ENCODE results near the gene GPRIN3.

Gene GPRIN3

DNA sequence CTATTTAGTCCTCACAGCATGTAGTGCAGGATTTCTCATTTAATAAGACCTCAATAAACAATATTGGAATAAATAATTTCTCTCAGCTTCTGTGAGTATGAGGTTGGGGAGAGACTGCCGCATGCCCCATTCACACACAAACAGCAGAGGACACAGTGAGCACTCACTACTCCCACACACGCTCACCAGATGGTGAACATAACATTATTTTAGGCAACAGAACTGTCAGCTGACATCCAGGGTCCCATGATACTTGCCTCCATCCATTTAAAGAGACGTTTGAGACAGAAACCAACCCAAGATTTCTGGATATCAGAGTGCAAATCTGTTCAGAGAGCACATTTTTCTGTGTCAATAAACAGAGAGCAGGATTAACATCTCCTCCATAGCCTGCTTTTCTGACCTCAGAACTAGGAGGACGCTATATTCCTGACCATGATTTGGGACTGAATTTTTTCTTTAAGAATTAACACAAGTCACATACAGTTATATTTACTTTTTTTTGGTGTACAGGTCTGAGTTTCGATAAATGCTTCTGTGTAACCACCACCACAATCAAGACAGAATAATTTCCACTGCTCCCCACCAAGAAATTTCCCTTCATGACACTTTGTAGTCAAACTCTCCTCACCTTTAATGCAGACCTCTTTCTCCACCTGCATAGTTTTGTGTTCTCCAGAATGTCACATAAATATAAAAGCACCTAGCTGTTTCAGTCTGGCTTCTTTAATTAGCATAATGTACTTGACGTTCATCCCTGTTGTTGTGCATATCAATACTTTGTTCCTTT is 16.7 kb downstream of the GPRIN3 start:
- H3K27ac ChIP-seq (ENCODE audit: low read length) = no peak overlapping the region
- H3K4me1 ChIP-seq (ENCODE audit: insufficient read depth, low read length) = peaks cover 29% of the 10 kb centered on the region
- ATAC-seq (ENCODE audit: insufficient read depth, low read depth) (no peak), DNase-seq (no peak)
- no peak overlapping the region for H3K4me2 ChIP-seq (ENCODE audit: insufficient read depth, low read length)
- H3K36me3 ChIP-seq (ENCODE audit: insufficient read depth, low read length) = no peaks in the 10 kb centered on the region
- no peak overlapping the region for H2AFZ ChIP-seq (ENCODE audit: low read depth, low read length)
- H4K20me1 ChIP-seq (ENCODE audit: insufficient read depth, low read length) = no peaks in the 10 kb centered on the region
- H3K79me2 ChIP-seq (ENCODE audit: insufficient read depth, low read length) = no peaks in the 10 kb centered on the region
- no peak for TF ChIP-seq EZH2 (IDR thresholded peaks at IDR 0.05; ENCODE audit: borderline replicate concordance, low read depth, low read length, severe bottlenecking)
- TF ChIP-seq, protein P1, sequence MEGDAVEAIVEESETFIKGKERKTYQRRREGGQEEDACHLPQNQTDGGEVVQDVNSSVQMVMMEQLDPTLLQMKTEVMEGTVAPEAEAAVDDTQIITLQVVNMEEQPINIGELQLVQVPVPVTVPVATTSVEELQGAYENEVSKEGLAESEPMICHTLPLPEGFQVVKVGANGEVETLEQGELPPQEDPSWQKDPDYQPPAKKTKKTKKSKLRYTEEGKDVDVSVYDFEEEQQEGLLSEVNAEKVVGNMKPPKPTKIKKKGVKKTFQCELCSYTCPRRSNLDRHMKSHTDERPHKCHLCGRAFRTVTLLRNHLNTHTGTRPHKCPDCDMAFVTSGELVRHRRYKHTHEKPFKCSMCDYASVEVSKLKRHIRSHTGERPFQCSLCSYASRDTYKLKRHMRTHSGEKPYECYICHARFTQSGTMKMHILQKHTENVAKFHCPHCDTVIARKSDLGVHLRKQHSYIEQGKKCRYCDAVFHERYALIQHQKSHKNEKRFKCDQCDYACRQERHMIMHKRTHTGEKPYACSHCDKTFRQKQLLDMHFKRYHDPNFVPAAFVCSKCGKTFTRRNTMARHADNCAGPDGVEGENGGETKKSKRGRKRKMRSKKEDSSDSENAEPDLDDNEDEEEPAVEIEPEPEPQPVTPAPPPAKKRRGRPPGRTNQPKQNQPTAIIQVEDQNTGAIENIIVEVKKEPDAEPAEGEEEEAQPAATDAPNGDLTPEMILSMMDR (IDR thresholded peaks at IDR 0.05; ENCODE audit: borderline replicate concordance, extremely low read depth, low read length, poor library complexity, severe bottlenecking) = no peak
- no peak overlapping the region for H3K9ac ChIP-seq (ENCODE audit: low read depth, low read length)
- no peak overlapping the region for H3K4me3 ChIP-seq (ENCODE audit: low read depth in 1 of 2, low read length in 2 of 2)
- H3K27me3 ChIP-seq (ENCODE audit: insufficient read depth, low read length, poor library complexity) = no peaks in the 10 kb centered on the region
- no peaks in the 10 kb centered on the region for H3K9me3 ChIP-seq (ENCODE audit: insufficient read depth, low read length, severe bottlenecking)

DNA sequence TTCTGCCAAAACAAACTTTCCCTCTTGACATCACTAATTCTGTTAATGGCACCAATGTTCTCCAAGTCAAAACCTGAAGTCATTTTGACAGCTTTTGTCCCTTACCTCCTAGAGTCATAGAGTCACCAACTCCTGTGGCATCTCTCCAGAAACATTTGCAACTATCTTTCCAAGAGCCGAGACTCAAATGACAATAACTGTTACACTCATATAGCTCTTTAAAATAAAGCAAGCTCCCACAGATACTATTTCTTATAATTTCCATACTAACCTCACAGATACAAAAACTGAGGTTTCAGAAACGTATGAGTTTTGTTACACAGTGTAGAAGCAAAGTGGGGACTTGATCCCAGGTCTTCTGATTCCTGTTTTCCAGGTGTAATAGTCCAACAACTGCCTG is 18.3 kb downstream of the GPRIN3 start:
- no peak overlapping the region for H3K27ac ChIP-seq (ENCODE audit: low read length)
- no peaks in the 10 kb centered on the region for H3K9me3 ChIP-seq (ENCODE audit: insufficient read depth, low read length, severe bottlenecking)
- H3K9ac ChIP-seq (ENCODE audit: low read depth, low read length) = no peak overlapping the region
- TF ChIP-seq, protein P1 (IDR thresholded peaks at IDR 0.05; ENCODE audit: borderline replicate concordance, extremely low read depth, low read length, poor library complexity, severe bottlenecking) = no peak
- no peak for TF ChIP-seq EZH2 (IDR thresholded peaks at IDR 0.05; ENCODE audit: borderline replicate concordance, low read depth, low read length, severe bottlenecking)
- H3K79me2 ChIP-seq (ENCODE audit: insufficient read depth, low read length) = no peaks in the 10 kb centered on the region
- no peak overlapping the region for H3K4me3 ChIP-seq (ENCODE audit: low read depth in 1 of 2, low read length in 2 of 2)
- H3K4me1 ChIP-seq (ENCODE audit: insufficient read depth, low read length) = peaks cover 14% of the 10 kb centered on the region
- no peak overlapping the region for H3K4me2 ChIP-seq (ENCODE audit: insufficient read depth, low read length)
- H4K20me1 ChIP-seq (ENCODE audit: insufficient read depth, low read length) = no peaks in the 10 kb centered on the region
- DNase-seq = no peak
- no peaks in the 10 kb centered on the region for H3K27me3 ChIP-seq (ENCODE audit: insufficient read depth, low read length, poor library complexity)
- ATAC-seq (ENCODE audit: insufficient read depth, low read depth) = no peak
- no peaks in the 10 kb centered on the region for H3K36me3 ChIP-seq (ENCODE audit: insufficient read depth, low read length)
- H2AFZ ChIP-seq (ENCODE audit: low read depth, low read length) = no peak overlapping the region

DNA sequence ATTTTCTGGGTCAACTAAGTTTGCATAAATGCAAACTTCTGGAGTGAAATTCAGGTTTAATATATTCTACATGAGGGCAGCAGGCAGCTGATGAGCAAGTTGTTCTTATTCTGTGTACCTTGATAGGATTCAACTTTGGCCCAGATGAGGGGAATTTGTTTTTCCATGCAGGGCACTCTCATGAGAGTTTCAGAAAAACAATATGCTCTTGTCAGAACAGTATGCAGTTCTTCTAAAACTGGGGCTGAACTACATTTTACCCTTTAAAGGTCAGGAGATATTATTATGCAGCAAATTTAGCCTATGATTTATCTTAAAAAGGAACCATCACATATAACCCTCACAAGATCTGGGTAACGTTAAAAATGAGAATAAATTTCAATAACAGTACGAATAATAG is 19.2 kb downstream of the GPRIN3 start:
- Histone ChIP-seq H4K20me1 (ENCODE audit: insufficient read depth, low read length) (no peaks in the 10 kb centered on the region), H3K27me3 (ENCODE audit: insufficient read depth, low read length, poor library complexity) (no peaks in the 10 kb centered on the region), H3K4me2 (ENCODE audit: insufficient read depth, low read length) (no peak overlapping the region), H3K9ac (ENCODE audit: low read depth, low read length) (no peak overlapping the region), H3K27ac (ENCODE audit: low read length) (no peak overlapping the region), H3K79me2 (ENCODE audit: insufficient read depth, low read length) (no peaks in the 10 kb centered on the region), H3K36me3 (ENCODE audit: insufficient read depth, low read length) (no peaks in the 10 kb centered on the region), H3K4me3 (ENCODE audit: low read depth in 1 of 2, low read length in 2 of 2) (no peak overlapping the region), H3K9me3 (ENCODE audit: insufficient read depth, low read length, severe bottlenecking) (no peaks in the 10 kb centered on the region), H2AFZ (ENCODE audit: low read depth, low read length) (no peak overlapping the region), H3K4me1 (ENCODE audit: insufficient read depth, low read length) (peaks cover 5% of the 10 kb centered on the region)
- TF ChIP-seq EZH2 (IDR thresholded peaks at IDR 0.05; ENCODE audit: borderline replicate concordance, low read depth, low read length, severe bottlenecking) = no peak
- TF ChIP-seq, protein P1 (IDR thresholded peaks at IDR 0.05; ENCODE audit: borderline replicate concordance, extremely low read depth, low read length, poor library complexity, severe bottlenecking) = no peak
- DNase-seq (no peak), ATAC-seq (ENCODE audit: insufficient read depth, low read depth) (no peak)

Measured in DND-41 (cell line).